ENCODE results near the gene SETBP1. TPM values are rescaled to one million over a fixed set of nuclear protein-coding genes. Genes with fewer than 3 reads are reported as not detected.
"Not testable (repeated sequence)": the region's sequence is repeated elsewhere in the genome, so short reads cannot be mapped to it uniquely, and the experiment has no call there.

The SETBP1 gene
- total RNA-seq, 2 experiments from 2014 or later = 0.74 to 1.4 TPM

- no peak for DNase-seq
- Mint-ChIP-seq H3K4me3 (no peak overlapping the region), H3K4me1 (ENCODE audit: low read depth) (peaks cover 2% of the 10 kb centered on the region), H3K27ac (no peak overlapping the region), H3K27me3 (ENCODE audit: low read depth) (peaks cover 24% of the 10 kb centered on the region), H3K36me3 (ENCODE audit: low read depth) (no peaks in the 10 kb centered on the region), H3K9me3 (no peaks in the 10 kb centered on the region)
- intact Hi-C loops (cut with micrococcal nuclease) = no loop called here
- CTCF ChIA-PET = no interaction called here
Observed at GRCh38 chr18:44712025-44712424, 31.3 kb downstream of the SETBP1 start.

GRCh38 chr18:44713435-44713834, 32.7 kb downstream of the SETBP1 start:
- H3K27ac Mint-ChIP-seq = no peak overlapping the region
- no peak overlapping the region for H3K4me3 Mint-ChIP-seq
- peaks cover 2% of the 10 kb centered on the region for H3K4me1 Mint-ChIP-seq (ENCODE audit: low read depth)
- CTCF ChIA-PET = no interaction called here
- intact Hi-C loops (cut with micrococcal nuclease) = no loop called here
- no peaks in the 10 kb centered on the region for H3K36me3 Mint-ChIP-seq (ENCODE audit: low read depth)
- no peak for DNase-seq
- peaks cover 18% of the 10 kb centered on the region for H3K27me3 Mint-ChIP-seq (ENCODE audit: low read depth)
- H3K9me3 Mint-ChIP-seq = no peaks in the 10 kb centered on the region

- peaks cover 17% of the 10 kb centered on the region for H3K27me3 Mint-ChIP-seq (ENCODE audit: low read depth)
- no peaks in the 10 kb centered on the region for H3K9me3 Mint-ChIP-seq
- CTCF ChIA-PET = no interaction called here
- DNase-seq = no peak
- H3K27ac Mint-ChIP-seq = no peak overlapping the region
- no peaks in the 10 kb centered on the region for H3K36me3 Mint-ChIP-seq (ENCODE audit: low read depth)
- intact Hi-C loops (cut with micrococcal nuclease) = no loop called here
- peaks cover 2% of the 10 kb centered on the region for H3K4me1 Mint-ChIP-seq (ENCODE audit: low read depth)
- no peak overlapping the region for H3K4me3 Mint-ChIP-seq
Observed at GRCh38 chr18:44714376-44714775, 33.7 kb downstream of the SETBP1 start.

GRCh38 chr18:44715245-44715644, 34.6 kb downstream of the SETBP1 start:
- DNase-seq = no peak
- H3K4me3 Mint-ChIP-seq = no peak overlapping the region
- H3K27me3 Mint-ChIP-seq (ENCODE audit: low read depth) = peaks cover 17% of the 10 kb centered on the region
- intact Hi-C loops (cut with micrococcal nuclease) = no loop called here
- no peaks in the 10 kb centered on the region for H3K36me3 Mint-ChIP-seq (ENCODE audit: low read depth)
- H3K4me1 Mint-ChIP-seq (ENCODE audit: low read depth) = peaks cover 2% of the 10 kb centered on the region
- CTCF ChIA-PET = no interaction called here
- no peaks in the 10 kb centered on the region for H3K9me3 Mint-ChIP-seq
- H3K27ac Mint-ChIP-seq = no peak overlapping the region

- intact Hi-C loops (cut with micrococcal nuclease) = no loop called here
- peaks cover 2% of the 10 kb centered on the region for H3K4me1 Mint-ChIP-seq (ENCODE audit: low read depth)
- H3K27me3 Mint-ChIP-seq (ENCODE audit: low read depth) = peaks cover 17% of the 10 kb centered on the region
- no peak for DNase-seq
- CTCF ChIA-PET = no interaction called here
- H3K36me3 Mint-ChIP-seq (ENCODE audit: low read depth) = no peaks in the 10 kb centered on the region
- H3K9me3 Mint-ChIP-seq = no peaks in the 10 kb centered on the region
- no peak overlapping the region for H3K4me3 Mint-ChIP-seq
- H3K27ac Mint-ChIP-seq = no peak overlapping the region
Observed at GRCh38 chr18:44715842-44716241, 35.2 kb downstream of the SETBP1 start.

GRCh38 chr18:44716697-44717163, 36.0 kb downstream of the SETBP1 start:
- H3K4me1 Mint-ChIP-seq (ENCODE audit: low read depth) = peaks cover 6% of the 10 kb centered on the region
- H3K4me3 Mint-ChIP-seq = no peak overlapping the region
- no peak for DNase-seq
- H3K36me3 Mint-ChIP-seq (ENCODE audit: low read depth) = no peaks in the 10 kb centered on the region
- no peak overlapping the region for H3K27ac Mint-ChIP-seq
- intact Hi-C loops (cut with micrococcal nuclease) = no loop called here
- CTCF ChIA-PET = interaction anchor here (0.6 kb wide), 1 partner anchor 11 kb away, joined by 3 read pairs; no protein-coding TSS in a partner anchor
- peaks cover 17% of the 10 kb centered on the region for H3K27me3 Mint-ChIP-seq (ENCODE audit: low read depth)
- no peaks in the 10 kb centered on the region for H3K9me3 Mint-ChIP-seq

- Mint-ChIP-seq H3K4me1 (ENCODE audit: low read depth) (peaks cover 23% of the 10 kb centered on the region), H3K4me3 (no peak overlapping the region), H3K27me3 (ENCODE audit: low read depth) (peaks cover 6% of the 10 kb centered on the region), H3K36me3 (ENCODE audit: low read depth) (no peaks in the 10 kb centered on the region), H3K27ac (no peak overlapping the region), H3K9me3 (no peaks in the 10 kb centered on the region)
- CTCF ChIA-PET = no interaction called here
- no peak for DNase-seq
- intact Hi-C loops (cut with micrococcal nuclease) = no loop called here
Observed at GRCh38 chr18:44719519-44720060, 38.9 kb downstream of the SETBP1 start.

- H3K4me1 Mint-ChIP-seq (ENCODE audit: low read depth) = peaks cover 44% of the 10 kb centered on the region
- CTCF ChIA-PET = interaction anchor here (1.2 kb wide), 1 partner anchor 37 kb away, joined by 3 read pairs; no protein-coding TSS in a partner anchor
- intact Hi-C loops (cut with micrococcal nuclease); H3K9me3 Mint-ChIP-seq; DNase-seq; H3K36me3 Mint-ChIP-seq (ENCODE audit: low read depth); H3K4me3 Mint-ChIP-seq; H3K27me3 Mint-ChIP-seq (ENCODE audit: low read depth); H3K27ac Mint-ChIP-seq: not testable (repeated sequence)
Observed at GRCh38 chr18:44721748-44722147, 41.1 kb downstream of the SETBP1 start.

GRCh38 chr18:44723411-44723810, 42.7 kb downstream of the SETBP1 start:
- no peak overlapping the region for H3K4me3 Mint-ChIP-seq
- H3K36me3 Mint-ChIP-seq (ENCODE audit: low read depth) = no peaks in the 10 kb centered on the region
- H3K27me3 Mint-ChIP-seq (ENCODE audit: low read depth) = peaks cover 2% of the 10 kb centered on the region
- no peaks in the 10 kb centered on the region for H3K9me3 Mint-ChIP-seq
- intact Hi-C loops (cut with micrococcal nuclease) = no loop called here
- CTCF ChIA-PET = interaction anchor here (0.8 kb wide), 1 partner anchor 75 kb away, joined by 4 read pairs; no protein-coding TSS in a partner anchor
- peaks cover 52% of the 10 kb centered on the region for H3K4me1 Mint-ChIP-seq (ENCODE audit: low read depth)
- DNase-seq = peak; percentile 16
- H3K27ac Mint-ChIP-seq = no peak overlapping the region

- Mint-ChIP-seq H3K9me3 (no peaks in the 10 kb centered on the region), H3K4me3 (no peak overlapping the region), H3K4me1 (ENCODE audit: low read depth) (peaks cover 54% of the 10 kb centered on the region), H3K36me3 (ENCODE audit: low read depth) (no peaks in the 10 kb centered on the region), H3K27ac (no peak overlapping the region), H3K27me3 (ENCODE audit: low read depth) (no peaks in the 10 kb centered on the region)
- CTCF ChIA-PET = interaction anchor here (0.8 kb wide), 1 partner anchor 76 kb away, joined by 4 read pairs; no protein-coding TSS in a partner anchor
- DNase-seq = no peak
- intact Hi-C loops (cut with micrococcal nuclease) = loop anchor here (2.0 kb wide), 2 partner anchors 21 to 115 kb away; no protein-coding TSS in a partner anchor
Observed at GRCh38 chr18:44724105-44724778, 43.6 kb downstream of the SETBP1 start.

- DNase-seq = peak; percentile 78
- CTCF ChIA-PET = interaction anchor here (2.0 kb wide), 1 partner anchor 34 kb away, joined by 7 read pairs; no protein-coding TSS in a partner anchor
- Mint-ChIP-seq H3K36me3 (ENCODE audit: low read depth) (no peaks in the 10 kb centered on the region), H3K4me1 (ENCODE audit: low read depth) (peaks cover 54% of the 10 kb centered on the region), H3K27me3 (ENCODE audit: low read depth) (no peaks in the 10 kb centered on the region), H3K9me3 (no peaks in the 10 kb centered on the region), H3K4me3 (no peak overlapping the region), H3K27ac (peak overlapping the region; percentile 59)
- intact Hi-C loops (cut with micrococcal nuclease) = loop anchor here (1.0 to 5.0 kb wide), 8 partner anchors 23 to 947 kb away; no protein-coding TSS in a partner anchor
Observed at GRCh38 chr18:44725300-44726058, 44.8 kb downstream of the SETBP1 start.

- Mint-ChIP-seq H3K27ac (peak overlapping the region; percentile 59), H3K27me3 (ENCODE audit: low read depth) (no peaks in the 10 kb centered on the region), H3K4me1 (ENCODE audit: low read depth) (peaks cover 54% of the 10 kb centered on the region), H3K36me3 (ENCODE audit: low read depth) (no peaks in the 10 kb centered on the region), H3K4me3 (no peak overlapping the region), H3K9me3 (no peaks in the 10 kb centered on the region)
- CTCF ChIA-PET = interaction anchor here (1.4 to 2.0 kb wide), 2 partner anchors 32 to 34 kb away, joined by 3 to 7 read pairs; no protein-coding TSS in a partner anchor
- intact Hi-C loops (cut with micrococcal nuclease) = loop anchor here (5.0 kb wide), 1 partner anchor 946 kb away; no protein-coding TSS in a partner anchor
- DNase-seq = no peak
Observed at GRCh38 chr18:44726059-44726421, 45.4 kb downstream of the SETBP1 start.

Data from activated naive CD4-positive, alpha-beta T cell treated with anti-CD3 and anti-CD28 coated beads for 36 hours (primary cell).